CD4-positive, alpha-beta T cell treated with Interleukin-2 at 100 ng/mL for 4 hours (primary cell): ENCODE data around the gene NOTO.

Source experiments
- DNase-seq: peaks from one replicate; pipeline ENCODE4 v3.0.0-alpha.2; 2020; ENCODE audit warnings: low spot score

NOTO gene

GRCh38 chr2:73257425-73258125 is 55.2 kb downstream of the NOTO start:
- peak; percentile 7 for DNase-seq

GRCh38 chr2:73258186-73258912 is 56.0 kb downstream of the NOTO start:
- no peak for DNase-seq

- DNase-seq, result no peak
Measured at GRCh38 chr2:73258913-73259215, 56.5 kb downstream of the NOTO start.

- no peak for DNase-seq
Measured at GRCh38 chr2:73259276-73259675, 56.9 kb downstream of the NOTO start.

GRCh38 chr2:73259704-73260337 is 57.4 kb downstream of the NOTO start:
- no peak for DNase-seq

GRCh38 chr2:73260338-73260984 is 58.1 kb downstream of the NOTO start:
- no peak for DNase-seq
